Endothelial cell (in vitro differentiated cells): ENCODE data around the gene TKT. TPM values are rescaled to one million over a fixed set of nuclear protein-coding genes. Genes with fewer than 3 reads are reported as not detected.
A peak's percentile ranks its signal among the peaks of the same experiment; 100 is the strongest.

Experiments
- DNase-seq: peaks from one replicate; pipeline ENCODE4 v3.0.0; 2021; ENCODE audit warnings: low spot score
- H3K27ac Mint-ChIP-seq: one replicate; pipeline ENCODE4 v1.8.0; 2021; ENCODE audit warnings: mixed read lengths, inconsistent platforms; ENCODE audit not compliant: unreplicated experiment
- H3K27me3 Mint-ChIP-seq: one replicate; pipeline ENCODE4 v1.8.0; 2021; ENCODE audit warnings: mild to moderate bottlenecking, moderate library complexity, mixed read lengths, inconsistent platforms; ENCODE audit not compliant: unreplicated experiment
- H3K36me3 Mint-ChIP-seq: one replicate; pipeline ENCODE4 v1.8.0; 2021; ENCODE audit warnings: mild to moderate bottlenecking, low read depth, mixed read lengths, inconsistent platforms; ENCODE audit not compliant: unreplicated experiment
- H3K4me1 Mint-ChIP-seq: one replicate; pipeline ENCODE4 v1.8.0; 2021; ENCODE audit warnings: mild to moderate bottlenecking, mixed read lengths, inconsistent platforms; ENCODE audit not compliant: unreplicated experiment
- H3K4me3 Mint-ChIP-seq: one replicate; pipeline ENCODE4 v1.8.0; 2021; ENCODE audit warnings: mild to moderate bottlenecking, mixed read lengths, inconsistent platforms; ENCODE audit not compliant: unreplicated experiment
- H3K9me3 Mint-ChIP-seq: one replicate; pipeline ENCODE4 v1.8.0; 2021; ENCODE audit warnings: mixed read lengths, inconsistent platforms; ENCODE audit not compliant: unreplicated experiment
- CTCF ChIP-seq: fragments of 200-600 bp; sonication (generic); IDR thresholded peaks from one replicate; pipeline ENCODE4 v1.5.0; 2021; ENCODE audit warnings: antibody characterized with exemption; ENCODE audit not compliant: unreplicated experiment
- total RNA-seq: library from RNA; stranded (reverse); fragmentation: NEBNext Ultra II Directional; extraction: Animal tissue kit (Norgen Biotek cat#: 25700); gene quantifications from one replicate; pipeline ENCODE4 v1.2.1, GENCODE V29; 2021; ENCODE audit not compliant: unreplicated experiment

TKT gene
- total RNA-seq, 1 donor from 2014 or later = 305 TPM

GRCh38 chr3:53252096-53252946 is 3.5 kb downstream of the TKT start:
- Mint-ChIP-seq H3K4me1 (peaks cover 52% of the 10 kb centered on the region), H3K36me3 (peaks cover 6% of the 10 kb centered on the region), H3K27ac (peak overlapping the region; percentile 99), H3K4me3 (peak overlapping the region; percentile 80), H3K27me3 (peaks cover 5% of the 10 kb centered on the region), H3K9me3 (no peaks in the 10 kb centered on the region)
- DNase-seq = no peak
- TF ChIP-seq CTCF = no peak

DNA sequence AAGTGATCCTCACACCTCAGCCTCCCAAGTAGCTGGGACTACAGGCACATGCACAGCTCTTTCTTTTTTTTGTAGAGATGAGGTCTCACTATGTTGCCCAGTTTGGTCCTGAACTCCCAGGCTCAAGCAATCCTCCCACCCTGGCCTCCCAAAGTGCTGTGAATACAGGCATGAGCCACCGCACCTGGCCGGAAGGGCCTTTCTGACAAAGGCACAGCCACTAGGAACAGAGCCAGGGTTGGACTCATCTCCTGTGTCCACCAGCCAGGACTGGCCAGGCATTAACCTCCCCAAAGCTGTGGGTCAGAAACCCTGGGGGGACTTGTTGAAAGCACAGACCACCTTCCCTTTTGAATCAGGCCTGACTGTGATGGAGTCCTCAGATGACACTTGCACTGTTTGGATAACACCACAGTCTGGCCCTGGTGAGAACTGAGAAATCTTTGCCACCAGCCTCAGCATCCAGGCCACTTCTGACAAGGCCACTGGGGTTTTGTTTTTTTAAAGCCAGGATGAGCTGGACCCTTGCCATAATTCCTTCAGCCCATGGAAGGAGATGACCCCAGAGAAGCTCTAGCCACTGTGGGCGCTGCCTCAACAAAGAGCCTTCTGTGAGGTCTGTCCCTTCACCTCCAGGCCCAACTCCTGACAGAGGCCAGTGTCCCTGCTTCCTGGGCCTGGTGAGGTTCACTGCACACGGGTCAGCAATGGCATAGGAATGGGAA is 4.8 kb downstream of the TKT start:
- DNase-seq = no peak
- TF ChIP-seq CTCF = no peak
- no peak overlapping the region for H3K4me3 Mint-ChIP-seq
- peaks cover 5% of the 10 kb centered on the region for H3K27me3 Mint-ChIP-seq
- H3K27ac Mint-ChIP-seq = peak overlapping the region; percentile 99
- H3K36me3 Mint-ChIP-seq = peaks cover 6% of the 10 kb centered on the region
- peaks cover 59% of the 10 kb centered on the region for H3K4me1 Mint-ChIP-seq
- H3K9me3 Mint-ChIP-seq = no peaks in the 10 kb centered on the region

GRCh38 chr3:53250453-53250852 is 5.4 kb downstream of the TKT start:
- Mint-ChIP-seq H3K36me3 (peaks cover 6% of the 10 kb centered on the region), H3K27ac (no peak overlapping the region), H3K9me3 (no peaks in the 10 kb centered on the region), H3K27me3 (peaks cover 5% of the 10 kb centered on the region), H3K4me3 (no peak overlapping the region), H3K4me1 (peaks cover 61% of the 10 kb centered on the region)
- TF ChIP-seq CTCF = no peak
- DNase-seq = no peak

GRCh38 chr3:53248161-53248560 is 7.7 kb downstream of the TKT start:
- Mint-ChIP-seq H3K27ac (peak overlapping the region; percentile 22), H3K9me3 (no peaks in the 10 kb centered on the region), H3K4me1 (peaks cover 62% of the 10 kb centered on the region), H3K27me3 (peaks cover 6% of the 10 kb centered on the region), H3K36me3 (peaks cover 6% of the 10 kb centered on the region), H3K4me3 (no peak overlapping the region)
- no peak for TF ChIP-seq CTCF
- no peak for DNase-seq

DNA sequence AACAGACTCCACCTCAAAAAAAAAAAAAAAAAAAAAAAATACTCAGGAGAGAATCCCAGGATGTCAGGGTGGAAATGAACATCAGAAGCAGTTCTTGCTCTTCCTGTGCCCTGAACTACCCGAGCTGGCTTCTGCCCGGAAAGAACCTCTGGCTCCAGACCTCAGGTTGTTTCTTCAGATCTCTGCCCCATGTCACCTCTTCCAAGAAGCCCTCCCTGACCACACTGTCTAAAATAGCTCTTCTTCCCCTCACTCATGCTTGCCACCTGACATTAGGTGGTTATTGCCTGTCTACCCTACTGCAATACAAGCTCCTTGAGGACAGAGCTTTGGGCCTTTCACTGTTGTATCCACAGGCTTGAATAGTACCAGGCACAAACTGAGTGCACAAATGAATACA is 8.2 kb downstream of the TKT start:
- Mint-ChIP-seq H3K4me1 (peaks cover 60% of the 10 kb centered on the region), H3K36me3 (peaks cover 6% of the 10 kb centered on the region), H3K4me3 (no peak overlapping the region), H3K27me3 (peaks cover 6% of the 10 kb centered on the region), H3K27ac (peak overlapping the region; percentile 74), H3K9me3 (no peaks in the 10 kb centered on the region)
- no peak for TF ChIP-seq CTCF
- DNase-seq = no peak
